ENCODE measurements around the gene MEF2A.

DNA sequence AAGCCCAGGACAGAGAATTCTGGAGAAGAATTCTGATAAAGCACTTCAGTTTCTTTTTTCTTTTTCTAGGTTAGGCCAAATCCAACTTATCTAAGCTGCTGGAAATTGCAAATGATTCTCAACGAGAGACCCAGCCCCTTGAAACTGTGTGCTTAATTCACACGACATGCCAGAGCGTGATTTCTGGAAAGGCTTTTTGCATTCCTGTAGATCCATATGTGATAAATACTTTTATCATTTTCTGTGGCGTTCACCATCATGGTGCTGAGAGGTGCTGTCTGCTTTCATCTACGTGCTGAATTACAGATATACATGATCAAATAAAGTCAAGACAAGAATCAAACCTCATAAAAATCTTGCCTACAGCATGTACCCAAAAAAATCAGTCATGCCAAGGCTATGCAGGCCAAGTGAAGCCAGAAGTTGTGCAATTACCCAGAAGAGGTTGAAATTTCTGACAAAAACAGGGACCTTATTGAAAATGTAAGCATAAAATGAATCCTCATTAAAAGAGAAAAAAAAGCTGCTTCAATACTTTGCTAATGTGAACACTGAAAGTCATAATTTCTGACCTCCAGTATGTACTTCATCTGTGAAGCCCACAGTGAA, 10.8 kb upstream of the MEF2A start:
- no peak for TF ChIP-seq EZH2 (IDR thresholded peaks at IDR 0.05; ENCODE audit: borderline replicate concordance, low read length)
- TF ChIP-seq, protein P1, sequence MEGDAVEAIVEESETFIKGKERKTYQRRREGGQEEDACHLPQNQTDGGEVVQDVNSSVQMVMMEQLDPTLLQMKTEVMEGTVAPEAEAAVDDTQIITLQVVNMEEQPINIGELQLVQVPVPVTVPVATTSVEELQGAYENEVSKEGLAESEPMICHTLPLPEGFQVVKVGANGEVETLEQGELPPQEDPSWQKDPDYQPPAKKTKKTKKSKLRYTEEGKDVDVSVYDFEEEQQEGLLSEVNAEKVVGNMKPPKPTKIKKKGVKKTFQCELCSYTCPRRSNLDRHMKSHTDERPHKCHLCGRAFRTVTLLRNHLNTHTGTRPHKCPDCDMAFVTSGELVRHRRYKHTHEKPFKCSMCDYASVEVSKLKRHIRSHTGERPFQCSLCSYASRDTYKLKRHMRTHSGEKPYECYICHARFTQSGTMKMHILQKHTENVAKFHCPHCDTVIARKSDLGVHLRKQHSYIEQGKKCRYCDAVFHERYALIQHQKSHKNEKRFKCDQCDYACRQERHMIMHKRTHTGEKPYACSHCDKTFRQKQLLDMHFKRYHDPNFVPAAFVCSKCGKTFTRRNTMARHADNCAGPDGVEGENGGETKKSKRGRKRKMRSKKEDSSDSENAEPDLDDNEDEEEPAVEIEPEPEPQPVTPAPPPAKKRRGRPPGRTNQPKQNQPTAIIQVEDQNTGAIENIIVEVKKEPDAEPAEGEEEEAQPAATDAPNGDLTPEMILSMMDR (IDR thresholded peaks at IDR 0.05; ENCODE audit: low read length): no peak

Data from OCI-LY1 (cell line).